GM12878 (cell line): Measurements from ENCODE around the gene ECT2. TPM values are rescaled to one million over a fixed set of nuclear protein-coding genes. Genes with fewer than 3 reads are reported as not detected.

Experiments
- ATAC-seq: fragments of 200-7000 bp; cut with Tn5 transposase; 3 replicates; pipeline ENCODE4 v1.9.1; 2020; ENCODE audit warnings: mild to moderate bottlenecking, moderate library complexity
- BruUV-seq: library from RNA; stranded (reverse); fragments of 400-500 nt; replicated peaks from 2 replicates; lab custom pipeline; 2021; lab: Mats Ljungman, UMichigan
- CTCF ChIA-PET: fragments of 300-600 bp; sonication (Branson Sonifier 250); formaldehyde crosslinking; extraction: SDS; loops from one replicate; lab custom pipeline; 2021; ENCODE audit warnings: inconsistent platforms; lab: Yijun Ruan, JAX
- POLR2A ChIA-PET: fragments of 350-600 bp; formaldehyde crosslinking; extraction: SDS; loops from one replicate; lab custom pipeline; 2021; ENCODE audit warnings: inconsistent platforms; lab: Charles Lee
- RAD21 ChIA-PET: fragments of 300-600 bp; sonication (Branson Sonifier 250); formaldehyde crosslinking; loops from one replicate; lab custom pipeline; 2023; ENCODE audit warnings: antibody characterized with exemption; ENCODE audit not compliant: unreplicated experiment; lab: Charles Lee
- SMC1A ChIA-PET: fragments of 300-600 bp; sonication (Branson Sonifier 250); formaldehyde crosslinking; loops from one replicate; lab custom pipeline; 2023; ENCODE audit not compliant: unreplicated experiment, uncharacterized antibody; lab: Charles Lee
- DNase-seq: peaks from one replicate; pipeline ENCODE4 v3.0.0-alpha.2; 2011; ENCODE audit warnings: low read depth, low spot score
- FAIRE-seq: peaks from 3 replicates; lab custom pipeline; 2011; peaks lifted over from hg19 to GRCh38; lab: Jason Lieb, UNC
- H2AFZ ChIP-seq: 2 replicates; pipeline ENCODE4 v1.6.0; 2011; ENCODE audit warnings: low read depth, low read length, control low read depth; ENCODE audit not compliant: control insufficient read depth
- H3K27ac ChIP-seq: 2 replicates; pipeline ENCODE4 v1.5.1; 2011; ENCODE audit warnings: control low read depth; ENCODE audit not compliant: control insufficient read depth, insufficient read depth
- H3K27me3 ChIP-seq, 2 experiments: replicated peaks in 1 of 2; 2 replicates each; pipeline versions ENCODE4 v1.6.0 to v1.6.1; 2011; ENCODE audit warnings: low read length in 1 of 2; ENCODE audit not compliant: control insufficient read depth in 2 of 2, insufficient read depth in 2 of 2
- H3K36me3 ChIP-seq, 2 experiments: 2 replicates each; pipeline ENCODE4 v1.5.1; 2011; ENCODE audit warnings: low read length in 1 of 2; ENCODE audit not compliant: control insufficient read depth in 2 of 2, insufficient read depth in 2 of 2
- H3K4me1 ChIP-seq: 2 replicates; pipeline ENCODE4 v1.6.1; 2011; ENCODE audit warnings: mild to moderate bottlenecking, low read length, moderate library complexity, mixed read lengths; ENCODE audit not compliant: control insufficient read depth, insufficient read depth
- H3K4me2 ChIP-seq: 2 replicates; pipeline ENCODE4 v1.6.0; 2011; ENCODE audit warnings: control low read depth; ENCODE audit not compliant: control insufficient read depth, insufficient read depth
- H3K4me3 ChIP-seq: fragments of 200-600 bp; sonication (generic); 2 replicates; pipeline ENCODE4 v1.5.1; 2016
- H3K79me2 ChIP-seq: 2 replicates; pipeline ENCODE4 v1.6.0; 2011; ENCODE audit warnings: low read length; ENCODE audit not compliant: control insufficient read depth, insufficient read depth
- H3K9ac ChIP-seq: 2 replicates; pipeline ENCODE4 v1.8.0; 2011; ENCODE audit warnings: low read length, control low read depth, mixed read lengths; ENCODE audit not compliant: control insufficient read depth, insufficient read depth
- H3K9me3 ChIP-seq: replicated peaks from 3 replicates; pipeline ENCODE4 v1.5.1; 2011; ENCODE audit warnings: mild to moderate bottlenecking, low read length; ENCODE audit not compliant: control insufficient read depth, insufficient read depth
- H4K20me1 ChIP-seq: 2 replicates; pipeline ENCODE4 v1.6.0; 2011; ENCODE audit not compliant: control insufficient read depth, insufficient read depth
- BMI1 ChIP-seq: fragments of 450-650 bp; IDR thresholded peaks from 2 replicates; pipeline ENCODE4 v1.6.1; 2016; ENCODE audit warnings: mild to moderate bottlenecking, moderate library complexity, borderline replicate concordance
- CHD4 ChIP-seq: fragments of 200-600 bp; sonication (generic); IDR thresholded peaks from 2 replicates; pipeline ENCODE4 v1.6.1; 2016; ENCODE audit warnings: mild to moderate bottlenecking
- HCFC1 ChIP-seq: fragments of 150-350 bp; IDR thresholded peaks from 2 replicates; pipeline ENCODE4 v1.6.1; 2014; ENCODE audit warnings: low read length
- IRF4 ChIP-seq: IDR thresholded peaks from 2 replicates; pipeline ENCODE4 v1.6.1; 2011; ENCODE audit warnings: low read depth, low read length
- JUNB ChIP-seq: IDR thresholded peaks from 2 replicates; pipeline ENCODE4 v1.6.1; 2016; ENCODE audit warnings: antibody characterized with exemption, mild to moderate bottlenecking
- LARP7 ChIP-seq: fragments of 450-650 bp; IDR thresholded peaks from 2 replicates; pipeline ENCODE4 v1.6.1; 2017; ENCODE audit warnings: mild to moderate bottlenecking
- PML ChIP-seq: IDR thresholded peaks from 2 replicates; pipeline ENCODE4 v1.6.1; 2012; ENCODE audit warnings: low read length, inconsistent platforms
- RUNX3 ChIP-seq: IDR thresholded peaks from 2 replicates; pipeline ENCODE4 v1.6.1; 2012; ENCODE audit warnings: low read length, inconsistent platforms
- SREBF1 ChIP-seq: IDR thresholded peaks from 2 replicates; pipeline ENCODE4 v1.6.1; 2012; ENCODE audit warnings: mild to moderate bottlenecking, low read length
- SREBF2 ChIP-seq: IDR thresholded peaks from 2 replicates; pipeline ENCODE4 v1.6.1; 2012; ENCODE audit warnings: mild to moderate bottlenecking, low read length
- STAT3 ChIP-seq: IDR thresholded peaks from 2 replicates; pipeline ENCODE4 v1.6.1; 2011; ENCODE audit warnings: low read depth, low read length, improper control_type of control experiment
- ZNF217 ChIP-seq: fragments of 450-650 bp; IDR thresholded peaks from 2 replicates; pipeline ENCODE4 v1.6.1; 2017; ENCODE audit warnings: antibody characterized with exemption, mild to moderate bottlenecking
- WGBS: methylation state at CpG from one replicate; pipeline ENCODE4 v1.1.6; 2016; ENCODE audit warnings: low lambda C conversion rate; ENCODE audit not compliant: insufficient replicate concordance, insufficient coverage; ENCODE audit errors: missing lambda C conversion rate; 5-methylcytosine and 5-hydroxymethylcytosine counted together
- in situ Hi-C: fragments of 300-500 bp; cut with MboI; formaldehyde crosslinking; loops from 9 replicates; pipeline ENCODE4 v1.14.3; 2018; ENCODE audit warnings: mixed read lengths
- intact Hi-C: fragments of 100-400 bp; cut with micrococcal nuclease; formaldehyde crosslinking; loops from one replicate; pipeline ENCODE4 v1.14.2; 2022; ENCODE audit not compliant: unreplicated experiment
- polyA plus RNA-seq, 11 experiments: library from polyadenylated mRNA; depleted of rRNA in 4 of 11; unstranded in 6 of 11; stranded (reverse) in 5 of 11; fragments of >200 nt; fragmentation: Nextera tagmentation in 4 of 11; fragmentation: Illumina TruSeq in 1 of 11; extraction: Ambion mirVana in 4 of 11; extraction: Trizol in 1 of 11; gene quantifications; 1 replicate in 1 of 11; 2 replicates in 10 of 11; pipeline versions ENCODE4 v1.2.1 to v1.2.3, GENCODE V29; 2011 to 2016; ENCODE audit warnings: inconsistent platforms in 2 of 11, missing spikeins in 2 of 11, low read depth in 1 of 11
- total RNA-seq, 4 experiments: library from RNA; depleted of rRNA in 3 of 4; stranded (reverse); fragments of >200 nt in 3 of 4; fragmentation: Illumina TruSeq in 1 of 4; extraction: Trizol in 1 of 4; gene quantifications; 2 replicates each; pipeline versions ENCODE4 v1.2.1 to v1.2.3, GENCODE V29; 2013 to 2021
- TF ChIP-seq, protein P1 (sequence below): IDR thresholded peaks from 2 replicates; pipeline ENCODE4 v1.6.1; 2012; ENCODE audit warnings: mild to moderate bottlenecking, low read depth, low read length

The ECT2 gene
- total and polyA plus RNA-seq, 10 of the 15 experiments (the other 5 are each of a cell fraction or from before 2014, with no cell fraction given) = 21.5 to 47.8 (median 38.2) TPM

DNA sequence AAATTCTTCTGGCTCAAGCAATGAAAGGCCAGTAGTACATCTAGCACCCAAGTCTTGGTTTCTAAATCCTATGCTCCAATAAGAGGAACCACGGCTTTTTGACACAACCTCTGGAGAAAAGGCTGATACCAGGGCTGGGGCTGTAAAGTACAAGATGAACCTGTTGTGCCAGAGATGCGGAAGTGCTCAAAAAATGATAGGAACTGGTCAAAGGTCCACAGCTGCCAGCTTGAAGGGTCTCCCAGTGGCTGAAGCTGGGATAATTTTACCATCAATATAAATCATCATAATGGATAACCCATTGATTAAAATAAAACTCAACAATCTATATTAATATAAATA, 39.1 kb upstream of the ECT2 start:
- Histone ChIP-seq H3K4me3 (peak overlapping the region; percentile 67), H2AFZ (peak overlapping the region; percentile 88), H3K27me3 (no peaks in the 10 kb centered on the region), H3K27ac (no peak overlapping the region; the same call in 1 of the 2 replicates), H3K9me3 (no peaks in the 10 kb centered on the region), H3K4me1 (no peaks in the 10 kb centered on the region; the same call in 1 of the 2 replicates), H4K20me1 (no peaks in the 10 kb centered on the region), H3K9ac (peak overlapping the region; percentile 64), H3K36me3 (no peaks in the 10 kb centered on the region), H3K4me2 (peak overlapping the region; percentile 96), H3K79me2 (no peaks in the 10 kb centered on the region; the same call in 1 of the 2 replicates)
- ChIA-PET POLR2A (interaction anchor here (1.1 kb wide), 1 partner anchor 40 kb away, joined by 3 read pairs; no protein-coding TSS in a partner anchor), CTCF (interaction anchor here (0.6 to 3.5 kb wide), 15 partner anchors 12 to 370 kb away, joined by 3 to 53 read pairs (median 4); partner anchors contain the start of gene ECT2), SMC1A (interaction anchor here (0.6 to 1.9 kb wide), 5 partner anchors 14 to 39 kb away, joined by 3 to 13 read pairs (median 4); partner anchors contain the start of gene ECT2), RAD21 (interaction anchor here (0.5 to 3.2 kb wide), 4 partner anchors 37 to 84 kb away, joined by 3 to 18 read pairs (median 4); no protein-coding TSS in a partner anchor)
- 0% methylated on average over 2 of the region's 2 CpGs for WGBS
- FAIRE-seq = no peak
- peak; percentile 1; the same call in 1 of the 2 replicates for TF ChIP-seq JUNB
- TF ChIP-seq IRF4 = no peak
- no peak for TF ChIP-seq BMI1
- TF ChIP-seq PML = 0 out of 2 replicates have a peak, but pooled peaks have one; percentile 12
- TF ChIP-seq RUNX3 = no peak
- no peak for TF ChIP-seq HCFC1
- TF ChIP-seq SREBF2 = no peak
- no peak for TF ChIP-seq SREBF1
- TF ChIP-seq ZNF217 = no peak
- no peak for TF ChIP-seq CHD4
- TF ChIP-seq LARP7 = no peak
- TF ChIP-seq STAT3 = no peak
- TF ChIP-seq, protein P1, sequence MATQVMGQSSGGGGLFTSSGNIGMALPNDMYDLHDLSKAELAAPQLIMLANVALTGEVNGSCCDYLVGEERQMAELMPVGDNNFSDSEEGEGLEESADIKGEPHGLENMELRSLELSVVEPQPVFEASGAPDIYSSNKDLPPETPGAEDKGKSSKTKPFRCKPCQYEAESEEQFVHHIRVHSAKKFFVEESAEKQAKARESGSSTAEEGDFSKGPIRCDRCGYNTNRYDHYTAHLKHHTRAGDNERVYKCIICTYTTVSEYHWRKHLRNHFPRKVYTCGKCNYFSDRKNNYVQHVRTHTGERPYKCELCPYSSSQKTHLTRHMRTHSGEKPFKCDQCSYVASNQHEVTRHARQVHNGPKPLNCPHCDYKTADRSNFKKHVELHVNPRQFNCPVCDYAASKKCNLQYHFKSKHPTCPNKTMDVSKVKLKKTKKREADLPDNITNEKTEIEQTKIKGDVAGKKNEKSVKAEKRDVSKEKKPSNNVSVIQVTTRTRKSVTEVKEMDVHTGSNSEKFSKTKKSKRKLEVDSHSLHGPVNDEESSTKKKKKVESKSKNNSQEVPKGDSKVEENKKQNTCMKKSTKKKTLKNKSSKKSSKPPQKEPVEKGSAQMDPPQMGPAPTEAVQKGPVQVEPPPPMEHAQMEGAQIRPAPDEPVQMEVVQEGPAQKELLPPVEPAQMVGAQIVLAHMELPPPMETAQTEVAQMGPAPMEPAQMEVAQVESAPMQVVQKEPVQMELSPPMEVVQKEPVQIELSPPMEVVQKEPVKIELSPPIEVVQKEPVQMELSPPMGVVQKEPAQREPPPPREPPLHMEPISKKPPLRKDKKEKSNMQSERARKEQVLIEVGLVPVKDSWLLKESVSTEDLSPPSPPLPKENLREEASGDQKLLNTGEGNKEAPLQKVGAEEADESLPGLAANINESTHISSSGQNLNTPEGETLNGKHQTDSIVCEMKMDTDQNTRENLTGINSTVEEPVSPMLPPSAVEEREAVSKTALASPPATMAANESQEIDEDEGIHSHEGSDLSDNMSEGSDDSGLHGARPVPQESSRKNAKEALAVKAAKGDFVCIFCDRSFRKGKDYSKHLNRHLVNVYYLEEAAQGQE = no peak
- BruUV-seq = no TSS peak
- intact Hi-C loops = loop anchor here (1.0 kb wide), 1 partner anchor 38 kb away; no protein-coding TSS in a partner anchor
- ATAC-seq = peak; percentile 19
- no peak for DNase-seq
- in situ Hi-C loops = no loop called here
